8988T (cell line): ENCODE measurements around the gene PCSK6.
"Not testable (repeated sequence)": the region's sequence is repeated elsewhere in the genome, so short reads cannot be mapped to it uniquely, and the experiment has no call there.

Source experiments
- DNase-seq: peaks from one replicate; pipeline ENCODE4 v3.0.0; 2011

The PCSK6 gene

GRCh38 chr15:101458908-101459578 lies 30.5 kb downstream of the PCSK6 start:
- no peak for DNase-seq

DNA sequence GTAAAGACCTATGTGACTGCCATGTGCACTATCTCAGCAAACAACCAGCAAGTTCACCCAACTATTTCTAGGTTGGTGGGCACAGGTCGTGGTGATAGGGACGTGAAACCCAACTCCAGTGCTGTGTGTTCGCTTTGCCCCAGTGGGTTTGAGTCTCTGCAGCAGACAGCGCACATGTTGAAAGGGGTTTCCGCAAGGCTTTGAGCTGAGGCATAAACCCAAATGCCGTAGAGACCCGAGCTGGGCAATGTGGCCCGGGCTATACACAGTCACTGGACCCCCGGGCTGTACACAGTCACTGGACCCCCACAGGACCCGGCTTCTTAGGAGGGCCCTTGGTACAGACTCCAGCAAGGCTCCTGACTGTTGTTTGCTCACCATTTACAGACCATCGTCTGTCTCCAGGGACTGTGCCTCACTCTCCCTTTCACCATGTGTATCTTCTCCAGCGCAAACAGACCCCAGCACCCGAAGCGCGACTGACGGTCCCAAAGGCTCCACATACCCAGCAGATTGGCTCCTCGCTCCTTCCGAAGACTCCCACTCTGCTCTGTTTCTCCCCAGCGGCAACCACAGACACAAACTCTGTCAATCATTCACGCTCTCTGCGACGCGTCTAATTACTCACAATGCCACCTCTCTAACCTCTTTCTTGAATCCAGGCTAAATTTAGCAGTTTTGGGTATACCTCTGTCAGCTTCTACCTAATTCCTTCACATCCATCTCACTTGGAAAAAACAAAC lies 31.2 kb downstream of the PCSK6 start:
- no peak for DNase-seq

GRCh38 chr15:101457696-101458095 lies 31.8 kb downstream of the PCSK6 start:
- no peak for DNase-seq

- DNase-seq = no peak
Observed at GRCh38 chr15:101456057-101456739, 33.3 kb downstream of the PCSK6 start.

DNA sequence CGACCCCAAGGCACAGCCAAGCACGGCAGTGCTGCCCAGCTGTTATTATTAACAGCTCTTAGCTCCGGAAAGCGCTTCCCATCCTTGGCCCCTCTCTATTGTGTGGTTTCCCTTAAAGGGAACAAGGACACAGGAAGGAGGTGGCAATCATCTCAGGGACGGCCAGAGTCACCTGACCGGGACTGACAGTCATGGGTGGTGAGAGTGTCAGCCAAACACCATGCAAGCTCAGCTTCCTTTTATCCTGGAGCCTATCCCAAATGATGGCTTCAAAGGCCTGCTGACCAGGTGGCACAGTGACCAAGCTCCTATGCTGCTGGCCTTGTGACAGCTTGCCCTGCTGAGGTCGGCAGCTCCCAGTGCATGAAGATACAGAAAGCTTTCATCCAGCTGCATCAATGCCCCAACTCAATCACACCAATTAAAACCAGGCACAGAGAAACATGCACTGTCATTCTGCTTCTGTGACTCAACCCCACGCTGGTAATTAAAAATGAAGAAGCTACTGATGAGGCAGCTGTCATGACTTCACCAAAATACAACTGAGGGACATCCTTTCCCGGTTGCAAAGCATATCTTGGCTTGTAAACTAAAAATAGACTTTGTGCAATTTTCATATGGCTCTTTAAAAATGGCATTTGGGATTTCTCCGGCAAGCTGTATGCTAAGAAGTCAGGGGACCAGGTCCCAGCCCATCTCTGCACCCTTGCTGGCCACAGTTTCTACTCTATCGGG lies 34.0 kb downstream of the PCSK6 start:
- no peak for DNase-seq

DNA sequence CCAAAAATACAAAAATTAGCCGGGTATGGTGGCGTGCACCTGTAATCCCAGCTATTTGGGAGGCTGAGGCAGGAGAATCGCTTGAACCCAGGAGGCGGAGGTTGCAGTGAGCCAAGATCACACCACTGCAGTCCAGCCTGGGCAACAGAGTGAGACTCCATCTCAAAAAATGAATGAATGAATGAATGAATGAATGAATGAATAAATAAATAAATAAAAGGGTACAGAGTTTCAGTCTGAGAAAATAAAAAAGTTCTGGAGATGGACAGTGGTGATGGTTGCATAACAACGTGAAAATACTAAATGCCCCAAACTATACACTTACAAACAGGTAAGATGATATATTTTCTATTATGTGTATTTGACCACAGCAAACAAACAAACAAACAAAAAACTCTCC lies 34.7 kb downstream of the PCSK6 start:
- DNase-seq = not testable (repeated sequence)

GRCh38 chr15:101454365-101454764 lies 35.1 kb downstream of the PCSK6 start:
- DNase-seq = no peak

GRCh38 chr15:101453123-101454120 lies 36.1 kb downstream of the PCSK6 start:
- DNase-seq = no peak

DNA sequence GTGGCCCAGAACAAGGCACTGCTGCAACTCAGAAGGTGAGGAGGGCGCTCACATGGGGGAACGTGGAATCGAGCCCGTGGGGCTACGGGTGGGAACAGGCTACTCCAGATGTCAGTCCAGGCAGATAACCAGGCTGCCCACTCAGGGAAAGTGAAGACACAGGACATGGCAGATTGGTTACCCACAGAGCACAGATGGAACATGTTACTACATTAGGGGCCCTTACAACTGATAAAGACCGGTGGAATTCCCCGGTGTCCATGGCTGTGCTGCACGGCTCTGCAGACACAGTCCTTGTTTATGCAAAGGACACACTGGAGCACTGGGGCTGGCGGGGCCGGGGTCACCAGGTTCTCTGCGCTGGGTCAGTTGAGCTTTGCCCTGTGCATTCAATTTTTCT lies 36.9 kb downstream of the PCSK6 start:
- no peak for DNase-seq

GRCh38 chr15:101451846-101452245 lies 37.7 kb downstream of the PCSK6 start:
- no peak for DNase-seq

DNA sequence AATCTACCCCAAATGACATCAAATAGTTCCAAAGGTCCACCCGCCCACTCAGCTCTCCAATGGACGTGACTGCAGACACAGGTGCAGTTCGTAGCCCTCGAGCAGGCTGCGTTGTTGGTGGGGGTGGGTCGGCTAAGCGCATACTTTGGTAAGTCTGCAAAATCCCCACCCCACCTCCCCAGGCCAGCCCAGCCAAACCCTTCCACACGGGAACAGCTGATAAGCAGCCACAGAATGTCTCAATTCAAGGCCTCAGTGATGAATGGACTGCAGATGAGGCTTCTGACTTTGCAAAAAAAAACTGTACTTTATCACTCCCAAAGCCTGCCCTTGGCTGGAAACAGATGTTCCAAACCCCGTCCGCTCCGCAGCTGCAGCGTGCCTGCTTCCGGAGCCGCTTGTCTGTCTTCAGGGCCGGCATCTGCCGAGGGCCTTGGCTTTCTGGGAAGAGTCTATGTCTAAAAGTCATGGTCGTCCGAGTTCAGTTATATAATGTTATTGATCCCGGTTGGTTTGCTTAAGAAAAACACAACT lies 38.2 kb downstream of the PCSK6 start:
- DNase-seq = no peak

- no peak for DNase-seq
Observed at GRCh38 chr15:101450403-101451265, 38.9 kb downstream of the PCSK6 start.

DNA sequence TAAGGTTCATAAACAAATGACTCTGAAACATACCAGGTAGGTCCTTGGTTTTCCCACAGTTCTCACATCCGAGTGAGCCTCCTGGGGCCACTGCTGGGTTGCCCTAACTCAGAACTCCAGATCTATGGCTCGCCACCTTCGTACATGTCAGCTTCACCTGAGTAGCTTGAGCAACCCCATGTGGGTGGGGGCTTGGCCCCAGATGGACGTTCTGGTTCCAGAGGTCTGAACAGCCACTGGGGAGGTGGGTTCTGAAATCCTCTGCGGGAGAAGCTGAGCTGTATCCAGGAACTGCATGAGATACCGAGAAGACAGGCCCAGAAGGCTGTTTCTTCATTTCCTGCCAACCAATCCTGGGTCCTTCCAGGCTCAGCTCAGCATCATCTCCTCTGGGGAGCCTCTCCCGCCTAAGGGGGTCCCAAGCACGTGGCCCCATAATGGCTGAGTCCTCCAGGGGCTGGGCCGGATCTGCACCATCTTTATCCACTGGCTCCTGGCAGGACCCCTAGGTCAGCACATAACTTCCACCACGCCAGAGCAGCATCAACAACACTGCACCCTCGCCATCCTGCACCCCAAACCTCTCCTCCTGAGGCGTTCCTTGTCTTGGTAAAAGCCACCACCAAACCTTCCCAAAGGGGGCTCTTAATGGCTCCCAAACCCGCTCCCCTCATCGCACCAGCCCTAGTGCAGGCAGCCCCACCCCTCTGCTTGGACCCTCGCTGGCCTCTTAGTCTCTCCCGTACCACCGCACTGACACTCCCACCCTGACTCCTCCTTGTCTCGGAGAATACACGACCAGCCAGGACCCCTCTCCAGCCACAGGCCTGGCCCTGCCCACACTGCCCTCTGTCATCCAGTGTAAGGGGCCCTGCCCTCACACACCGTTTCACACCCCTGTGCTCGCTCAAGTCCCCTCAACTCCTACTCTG lies 39.8 kb downstream of the PCSK6 start:
- no peak for DNase-seq

- DNase-seq = no peak
Observed at GRCh38 chr15:101448336-101448735, 41.2 kb downstream of the PCSK6 start.

DNA sequence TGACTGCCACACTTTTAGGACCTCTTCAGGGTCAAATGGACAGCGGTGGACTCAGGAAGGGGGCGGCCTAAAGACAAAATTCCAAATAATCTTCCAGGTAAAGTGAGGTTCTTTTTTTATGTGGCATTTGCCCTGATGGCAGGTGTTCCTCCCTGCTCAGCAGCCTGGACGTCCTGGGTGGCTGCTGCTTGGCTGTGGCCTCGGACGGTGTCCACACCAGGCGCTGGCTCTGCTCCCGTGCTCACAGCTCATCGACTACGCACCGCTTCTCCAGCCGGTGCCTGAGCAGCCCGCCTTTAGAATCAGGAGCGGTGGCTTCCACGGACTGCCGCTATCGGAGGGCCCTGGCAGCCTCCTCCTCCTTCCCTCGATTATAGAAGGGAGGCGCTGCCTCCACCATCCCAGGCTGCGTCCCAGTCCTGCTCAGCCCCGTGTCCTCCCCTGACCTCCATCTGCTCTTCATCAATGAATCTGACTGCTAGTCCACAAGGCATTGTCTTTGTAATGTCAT lies 41.9 kb downstream of the PCSK6 start:
- DNase-seq = no peak

GRCh38 chr15:101447168-101447533 lies 42.4 kb downstream of the PCSK6 start:
- DNase-seq = no peak

- DNase-seq = no peak
Observed at GRCh38 chr15:101446518-101447167, 42.9 kb downstream of the PCSK6 start.

GRCh38 chr15:101445562-101446517 lies 43.7 kb downstream of the PCSK6 start:
- no peak for DNase-seq
